Endodermal cell (in vitro differentiated cells): ENCODE measurements around the gene ACOX1. TPM values are rescaled to one million over a fixed set of nuclear protein-coding genes. Genes with fewer than 3 reads are reported as not detected.

ENCODE experiments used
- DNase-seq: peaks from one replicate; pipeline ENCODE4 v3.0.0-alpha.2; 2017
- H3K27ac ChIP-seq: 2 replicates; pipeline ENCODE4 v1.5.1; 2013; ENCODE audit warnings: mild to moderate bottlenecking, low read depth, low read length, moderate library complexity
- H3K27me3 ChIP-seq: 2 replicates; pipeline ENCODE4 v1.6.1; 2013; ENCODE audit warnings: mild to moderate bottlenecking, low read length, moderate library complexity; ENCODE audit not compliant: insufficient read depth, control insufficient read depth, poor library complexity, severe bottlenecking
- H3K36me3 ChIP-seq: 2 replicates; pipeline ENCODE4 v1.7.0; 2013; ENCODE audit warnings: mild to moderate bottlenecking, low read length, moderate library complexity; ENCODE audit not compliant: control insufficient read depth, insufficient read depth
- H3K4me1 ChIP-seq: one replicate; pipeline ENCODE4 v1.7.0; 2013; ENCODE audit warnings: low read length; ENCODE audit not compliant: control insufficient read depth, insufficient read depth
- H3K4me3 ChIP-seq: 2 replicates; pipeline ENCODE4 v1.5.1; 2013; ENCODE audit warnings: mild to moderate bottlenecking, low read length, moderate library complexity
- H3K9ac ChIP-seq: 2 replicates; pipeline ENCODE4 v1.6.1; 2013; ENCODE audit warnings: mild to moderate bottlenecking, low read length, moderate library complexity; ENCODE audit not compliant: poor library complexity, severe bottlenecking; ENCODE audit errors: extremely low read depth
- H3K9me3 ChIP-seq: 2 replicates; pipeline ENCODE4 v1.6.1; 2013; ENCODE audit warnings: mild to moderate bottlenecking, low read length, moderate library complexity; ENCODE audit not compliant: control insufficient read depth
- H3K27ac Mint-ChIP-seq: 2 replicates; pipeline ENCODE4 v1.8.0; 2020; ENCODE audit warnings: mixed read lengths
- H3K27me3 Mint-ChIP-seq: 2 replicates; pipeline ENCODE4 v1.8.0; 2021; ENCODE audit warnings: mild to moderate bottlenecking, mixed read lengths; ENCODE audit not compliant: insufficient read depth
- H3K36me3 Mint-ChIP-seq: 2 replicates; pipeline ENCODE4 v1.8.0; 2020; ENCODE audit warnings: low read depth, mixed read lengths
- H3K4me1 Mint-ChIP-seq: 2 replicates; pipeline ENCODE4 v1.8.0; 2020; ENCODE audit warnings: mixed read lengths
- H3K4me3 Mint-ChIP-seq: 2 replicates; pipeline ENCODE4 v1.8.0; 2020; ENCODE audit warnings: mild to moderate bottlenecking, moderate library complexity, mixed read lengths
- H3K9me3 Mint-ChIP-seq: 2 replicates; pipeline ENCODE4 v1.8.0; 2020; ENCODE audit warnings: mild to moderate bottlenecking, mixed read lengths
- CTCF ChIP-seq: fragments of 200-600 bp; sonication (generic); conservative IDR thresholded peaks from 2 replicates; pipeline ENCODE4 v1.5.0; 2021; ENCODE audit warnings: antibody characterized with exemption, mild to moderate bottlenecking
- WGBS, 2 experiments: methylation state at CpG; one replicate each; pipeline versions ENCODE4 v1.1.5 to v1.1.7; 2013; ENCODE audit warnings: missing lambda C conversion rate in 2 of 2, mixed read lengths in 1 of 2; ENCODE audit not compliant: insufficient coverage in 1 of 2, insufficient read length in 1 of 2; 5-methylcytosine and 5-hydroxymethylcytosine counted together
- total RNA-seq, 2 donors: library from RNA; stranded (reverse); fragmentation: NEBNext Ultra II Directional in 1 of 2; extraction: Animal tissue kit (Norgen Biotek cat#: 25700) in 1 of 2; gene quantifications; 2 replicates in 1 of 2; 3 replicates in 1 of 2; pipeline ENCODE4 v1.2.1, GENCODE V29; 2021

Gene ACOX1
- total RNA-seq, 2 donors from 2014 or later, result 28.6 to 37.1 TPM

- no peaks in the 10 kb centered on the region for H3K9me3 ChIP-seq
- peak overlapping the region; percentile 100 for H3K27ac Mint-ChIP-seq
- H3K27me3 Mint-ChIP-seq, result no peaks in the 10 kb centered on the region
- H3K4me3 Mint-ChIP-seq, result peak overlapping the region; percentile 96
- H3K27me3 ChIP-seq, result no peaks in the 10 kb centered on the region
- peaks cover 4% of the 10 kb centered on the region for H3K4me1 ChIP-seq
- peak overlapping the region; percentile 57 for H3K4me3 ChIP-seq
- H3K9ac ChIP-seq, result no peak overlapping the region
- no peaks in the 10 kb centered on the region for H3K9me3 Mint-ChIP-seq
- no peak for DNase-seq
- peaks cover 18% of the 10 kb centered on the region for H3K36me3 ChIP-seq
- H3K4me1 Mint-ChIP-seq, result peaks cover 50% of the 10 kb centered on the region
- peaks cover 14% of the 10 kb centered on the region for H3K36me3 Mint-ChIP-seq
- 90 to 96% methylated on average over 3 to 7 of the region's 7 CpGs for WGBS, 2 experiments
- no peak overlapping the region for H3K27ac ChIP-seq
- TF ChIP-seq CTCF, result no peak
These were observed 2.2 kb upstream of the ACOX1 start for GRCh38 chr17:75981019-75981615.

DNA sequence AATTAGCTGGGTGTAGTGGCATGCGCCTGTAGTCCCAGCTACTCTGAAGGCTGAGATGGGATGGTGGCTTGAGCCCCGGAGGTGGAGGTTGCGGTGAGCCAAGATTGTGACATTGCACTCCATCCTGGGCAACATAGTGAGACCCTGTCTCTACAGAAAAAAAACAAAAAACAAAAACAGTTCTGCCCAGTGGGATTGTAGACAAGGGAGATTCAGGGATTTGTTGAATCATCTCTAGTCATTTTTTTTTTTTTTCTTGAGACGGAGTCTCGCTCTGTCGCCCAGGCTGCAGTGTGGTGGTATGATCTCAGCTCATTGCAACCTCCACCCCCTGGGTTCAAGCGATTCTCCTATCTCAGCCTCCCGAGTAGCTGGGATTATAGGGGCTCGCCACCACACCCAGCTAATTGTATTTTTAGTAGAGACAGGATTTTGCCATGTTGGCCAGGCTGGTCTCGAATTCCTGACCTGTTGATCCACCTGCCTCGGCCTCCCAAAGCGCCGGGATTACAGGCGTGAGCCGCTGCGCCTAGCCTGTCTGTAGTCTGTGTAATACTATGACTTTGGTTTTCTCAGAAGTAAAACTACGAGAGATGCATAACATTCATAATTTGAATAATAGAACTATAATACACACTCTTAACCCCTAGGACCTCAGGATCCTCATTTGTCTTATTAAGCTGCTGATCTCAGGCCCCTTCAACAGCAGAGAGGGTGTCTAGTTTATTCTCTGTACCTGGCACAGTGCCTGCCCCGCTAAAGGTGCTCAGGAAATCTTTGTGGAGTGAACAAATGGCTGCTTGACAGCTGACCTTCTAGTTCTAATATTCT lies 1.4 kb upstream of the ACOX1 start:
- H3K4me3 Mint-ChIP-seq, result peak overlapping the region; percentile 96
- no peaks in the 10 kb centered on the region for H3K27me3 ChIP-seq
- peaks cover 51% of the 10 kb centered on the region for H3K4me1 Mint-ChIP-seq
- no peaks in the 10 kb centered on the region for H3K9me3 Mint-ChIP-seq
- H3K27me3 Mint-ChIP-seq, result no peaks in the 10 kb centered on the region
- no peak for TF ChIP-seq CTCF
- H3K27ac Mint-ChIP-seq, result peak overlapping the region; percentile 100
- peaks cover 4% of the 10 kb centered on the region for H3K4me1 ChIP-seq
- peak overlapping the region; percentile 94 for H3K9ac ChIP-seq
- 90 to 92% methylated on average over 10 to 16 of the region's 18 CpGs for WGBS, 2 experiments
- peak overlapping the region; percentile 96 for H3K4me3 ChIP-seq
- peaks cover 25% of the 10 kb centered on the region for H3K36me3 ChIP-seq
- peaks cover 17% of the 10 kb centered on the region for H3K36me3 Mint-ChIP-seq
- H3K9me3 ChIP-seq, result no peaks in the 10 kb centered on the region
- DNase-seq, result no peak
- peak overlapping the region; percentile 97 for H3K27ac ChIP-seq

DNA sequence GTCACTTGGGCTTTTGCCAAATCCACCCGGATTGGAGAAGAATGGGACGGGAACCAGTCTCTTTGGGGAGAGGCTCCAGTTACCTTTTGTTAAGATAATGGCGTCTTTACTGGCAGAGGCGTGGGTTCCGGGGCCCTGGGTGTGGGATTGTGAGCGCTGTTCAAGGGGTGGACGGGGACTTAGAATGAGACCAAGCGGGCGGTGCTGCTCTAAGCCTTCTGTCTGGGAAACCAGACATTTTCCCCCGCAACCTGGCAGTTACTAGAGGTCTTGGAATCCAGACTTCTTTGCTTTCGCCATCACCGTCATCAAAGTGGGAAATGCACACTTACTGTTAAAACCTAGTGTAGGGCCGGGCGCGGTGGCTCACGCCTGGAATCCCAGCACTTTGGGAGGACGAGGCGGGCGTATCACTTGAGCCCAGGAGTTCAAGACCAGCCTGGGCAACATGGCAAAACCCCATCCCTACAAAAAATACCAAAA lies 780 bp upstream of the ACOX1 start:
- WGBS, 2 experiments, result 13 to 16% methylated on average over 17 to 19 of the region's 19 CpGs
- DNase-seq, result no peak
- H3K4me1 Mint-ChIP-seq, result peaks cover 50% of the 10 kb centered on the region

More for the DNA sequence above, 780 bp upstream of the ACOX1 start:
- Mint-ChIP-seq H3K27me3 (no peaks in the 10 kb centered on the region), H3K27ac (peak overlapping the region; percentile 100), H3K9me3 (no peaks in the 10 kb centered on the region), H3K36me3 (peaks cover 20% of the 10 kb centered on the region), H3K4me3 (peak overlapping the region; percentile 96)
- Histone ChIP-seq H3K36me3 (peaks cover 26% of the 10 kb centered on the region), H3K4me1 (peaks cover 4% of the 10 kb centered on the region), H3K27me3 (no peaks in the 10 kb centered on the region), H3K4me3 (peak overlapping the region; percentile 96), H3K27ac (peak overlapping the region; percentile 97), H3K9me3 (no peaks in the 10 kb centered on the region), H3K9ac (peak overlapping the region; percentile 94)
- no peak for TF ChIP-seq CTCF
